ENCODE results near the gene DNAJC5G. TPM values are rescaled to one million over a fixed set of nuclear protein-coding genes. Genes with fewer than 3 reads are reported as not detected.

Gene DNAJC5G
- total RNA-seq, 1 donor from 2014 or later, result not detected

- DNase-seq (ENCODE audit: low spot score), result no peak
- Mint-ChIP-seq H3K9me3 (no peaks in the 10 kb centered on the region), H3K4me3 (no peak overlapping the region), H3K27me3 (ENCODE audit: insufficient read depth, low read depth) (peaks cover 4% of the 10 kb centered on the region), H3K36me3 (peaks cover 17% of the 10 kb centered on the region), H3K27ac (no peak overlapping the region), H3K4me1 (no peaks in the 10 kb centered on the region)
- Histone ChIP-seq H2AFZ (replicated peaks) (no peak overlapping the region), H3K4me2 (no peak overlapping the region), H3K9ac (no peak overlapping the region), H4K20me1 (ENCODE audit: low read depth) (no peaks in the 10 kb centered on the region), H3F3A (ENCODE audit: low read depth) (peaks cover 18% of the 10 kb centered on the region), H3K79me2 (ENCODE audit: low read depth) (no peaks in the 10 kb centered on the region), H3K27ac (no peak overlapping the region), H3K4me3 (no peak overlapping the region), H3K4me1 (no peaks in the 10 kb centered on the region), H3K36me3 (no peaks in the 10 kb centered on the region), H3K27me3 (no peaks in the 10 kb centered on the region), H3K9me3 (ENCODE audit: low read depth) (no peaks in the 10 kb centered on the region)
- no peak for TF ChIP-seq EZH2phosphoT487 (IDR thresholded peaks at IDR 0.05)
- TF ChIP-seq EZH2 (IDR thresholded peaks at IDR 0.05), result no peak
Observed at GRCh38 chr2:27243391-27244130, 31.7 kb upstream of the DNAJC5G start.

GRCh38 chr2:27245116-27245515 lies 30.1 kb upstream of the DNAJC5G start:
- Mint-ChIP-seq H3K27me3 (ENCODE audit: insufficient read depth, low read depth) (peaks cover 4% of the 10 kb centered on the region), H3K9me3 (no peaks in the 10 kb centered on the region), H3K27ac (no peak overlapping the region), H3K36me3 (peaks cover 14% of the 10 kb centered on the region), H3K4me3 (no peak overlapping the region), H3K4me1 (no peaks in the 10 kb centered on the region)
- Histone ChIP-seq H3K9me3 (ENCODE audit: low read depth) (no peaks in the 10 kb centered on the region), H3K4me1 (no peaks in the 10 kb centered on the region), H3F3A (ENCODE audit: low read depth) (peaks cover 18% of the 10 kb centered on the region), H3K4me3 (no peak overlapping the region), H4K20me1 (ENCODE audit: low read depth) (no peaks in the 10 kb centered on the region), H3K4me2 (no peak overlapping the region), H3K79me2 (ENCODE audit: low read depth) (no peaks in the 10 kb centered on the region), H3K27ac (no peak overlapping the region), H2AFZ (replicated peaks) (no peak overlapping the region), H3K27me3 (peaks cover under 1% of the 10 kb centered on the region), H3K36me3 (no peaks in the 10 kb centered on the region), H3K9ac (no peak overlapping the region)
- TF ChIP-seq CTCF (IDR thresholded peaks at IDR 0.05) (no peak), EZH2 (IDR thresholded peaks at IDR 0.05) (no peak), EZH2phosphoT487 (IDR thresholded peaks at IDR 0.05) (no peak)
- DNase-seq (ENCODE audit: low spot score), result no peak

GRCh38 chr2:27245626-27246025 lies 29.6 kb upstream of the DNAJC5G start:
- H3K9me3 ChIP-seq (ENCODE audit: low read depth), result no peaks in the 10 kb centered on the region
- no peak for DNase-seq (ENCODE audit: low spot score)
- peaks cover 11% of the 10 kb centered on the region for H3K36me3 Mint-ChIP-seq
- TF ChIP-seq CTCF (IDR thresholded peaks at IDR 0.05), result no peak
- TF ChIP-seq EZH2 (IDR thresholded peaks at IDR 0.05), result no peak
- no peak for TF ChIP-seq EZH2phosphoT487 (IDR thresholded peaks at IDR 0.05)
- peaks cover 6% of the 10 kb centered on the region for H3K27me3 ChIP-seq
- H3F3A ChIP-seq (ENCODE audit: low read depth), result peaks cover 18% of the 10 kb centered on the region
- H3K9ac ChIP-seq, result no peak overlapping the region
- H4K20me1 ChIP-seq (ENCODE audit: low read depth), result no peaks in the 10 kb centered on the region
- H3K27ac ChIP-seq, result no peak overlapping the region
- H3K79me2 ChIP-seq (ENCODE audit: low read depth), result no peaks in the 10 kb centered on the region
- no peaks in the 10 kb centered on the region for H3K9me3 Mint-ChIP-seq
- H3K36me3 ChIP-seq, result no peaks in the 10 kb centered on the region
- H3K4me3 Mint-ChIP-seq, result no peak overlapping the region
- no peak overlapping the region for H3K4me2 ChIP-seq
- H3K27ac Mint-ChIP-seq, result no peak overlapping the region
- H2AFZ ChIP-seq (replicated peaks), result no peak overlapping the region
- peaks cover 4% of the 10 kb centered on the region for H3K4me1 ChIP-seq
- no peak overlapping the region for H3K4me3 ChIP-seq
- peaks cover 3% of the 10 kb centered on the region for H3K4me1 Mint-ChIP-seq
- H3K27me3 Mint-ChIP-seq (ENCODE audit: insufficient read depth, low read depth), result peaks cover 5% of the 10 kb centered on the region

GRCh38 chr2:27247893-27248292 lies 27.3 kb upstream of the DNAJC5G start:
- H3K4me3 Mint-ChIP-seq, result no peak overlapping the region

More at GRCh38 chr2:27247893-27248292, 27.3 kb upstream of the DNAJC5G start:
- DNase-seq (ENCODE audit: low spot score), result no peak
- Histone ChIP-seq H3K4me2 (no peak overlapping the region), H3K27ac (no peak overlapping the region), H3K9me3 (ENCODE audit: low read depth) (no peaks in the 10 kb centered on the region), H3K9ac (no peak overlapping the region), H2AFZ (replicated peaks) (no peak overlapping the region), H3K4me3 (no peak overlapping the region), H3K79me2 (ENCODE audit: low read depth) (no peaks in the 10 kb centered on the region), H3K27me3 (peaks cover 19% of the 10 kb centered on the region), H4K20me1 (ENCODE audit: low read depth) (no peaks in the 10 kb centered on the region), H3K36me3 (no peaks in the 10 kb centered on the region), H3F3A (ENCODE audit: low read depth) (peaks cover 26% of the 10 kb centered on the region), H3K4me1 (peaks cover 7% of the 10 kb centered on the region)
- Mint-ChIP-seq H3K27ac (no peak overlapping the region), H3K36me3 (no peaks in the 10 kb centered on the region), H3K4me1 (peaks cover 9% of the 10 kb centered on the region), H3K27me3 (ENCODE audit: insufficient read depth, low read depth) (peaks cover 11% of the 10 kb centered on the region), H3K9me3 (no peaks in the 10 kb centered on the region)
- TF ChIP-seq EZH2 (IDR thresholded peaks at IDR 0.05), result no peak
- no peak for TF ChIP-seq CTCF (IDR thresholded peaks at IDR 0.05)
- TF ChIP-seq EZH2phosphoT487 (IDR thresholded peaks at IDR 0.05), result no peak

All from neural progenitor cell (in vitro differentiated cells).